Measurements from ENCODE around the gene NBAS.

Gene NBAS

GRCh38 chr2:15155959-15156574, 405.1 kb downstream of the NBAS start:
- DNase-seq = no peak

GRCh38 chr2:15154297-15154696, 406.8 kb downstream of the NBAS start:
- no peak for DNase-seq

- DNase-seq = no peak
Measured at GRCh38 chr2:15152382-15152781, 408.8 kb downstream of the NBAS start.

- DNase-seq = no peak
Measured at GRCh38 chr2:15149063-15149462, 412.1 kb downstream of the NBAS start.

GRCh38 chr2:15147591-15147990, 413.5 kb downstream of the NBAS start:
- DNase-seq = no peak

- no peak for DNase-seq
Measured at GRCh38 chr2:15146960-15147359, 414.2 kb downstream of the NBAS start.

- no peak for DNase-seq
Measured at GRCh38 chr2:15145919-15146318, 415.2 kb downstream of the NBAS start.

GRCh38 chr2:15145046-15145817, 415.9 kb downstream of the NBAS start:
- DNase-seq = no peak

GRCh38 chr2:15142069-15142689, 419.0 kb downstream of the NBAS start:
- no peak for DNase-seq

- DNase-seq = no peak
Measured at GRCh38 chr2:15141211-15141610, 419.9 kb downstream of the NBAS start.

GRCh38 chr2:15136639-15137038, 424.5 kb downstream of the NBAS start:
- DNase-seq = no peak

- no peak for DNase-seq
Measured at GRCh38 chr2:15134957-15135356, 426.2 kb downstream of the NBAS start.

- DNase-seq = no peak
Measured at GRCh38 chr2:15133461-15133860, 427.7 kb downstream of the NBAS start.

GRCh38 chr2:15128846-15129245, 432.3 kb downstream of the NBAS start:
- no peak for DNase-seq

- no peak for DNase-seq
Measured at GRCh38 chr2:15127876-15128275, 433.3 kb downstream of the NBAS start.

- DNase-seq = no peak
Measured at GRCh38 chr2:15127301-15127700, 433.8 kb downstream of the NBAS start.

GRCh38 chr2:15126373-15126772, 434.8 kb downstream of the NBAS start:
- DNase-seq = no peak

GRCh38 chr2:15122915-15123314, 438.2 kb downstream of the NBAS start:
- no peak for DNase-seq

- DNase-seq = no peak
Measured at GRCh38 chr2:15120631-15121030, 440.5 kb downstream of the NBAS start.

GRCh38 chr2:15119722-15120175, 441.4 kb downstream of the NBAS start:
- no peak for DNase-seq

GRCh38 chr2:15117409-15118050, 443.6 kb downstream of the NBAS start:
- no peak for DNase-seq
